ENCODE data around the gene SCAMP3. TPM values are rescaled to one million over a fixed set of nuclear protein-coding genes. Genes with fewer than 3 reads are reported as not detected.

SCAMP3 gene
- polyA plus RNA-seq, 1 donor from 2014 or later = 34.6 TPM

GRCh38 chr1:155300024-155300423 is 37.9 kb upstream of the SCAMP3 start:
- Histone ChIP-seq H3K9me2 (ENCODE audit: insufficient read depth, low read length) (no peaks in the 10 kb centered on the region), H3K79me2 (replicated peaks; ENCODE audit: insufficient read depth, low read length) (no peaks in the 10 kb centered on the region), H3K27ac (ENCODE audit: low read length) (no peak overlapping the region), H3K4me2 (ENCODE audit: low read length) (no peak overlapping the region), H2AFZ (ENCODE audit: low read depth, low read length) (no peak overlapping the region), H3F3A (ENCODE audit: insufficient read depth, low read length, poor library complexity, severe bottlenecking) (no peaks in the 10 kb centered on the region), H4K20me1 (ENCODE audit: insufficient read depth) (no peaks in the 10 kb centered on the region), H3K27me3 (ENCODE audit: insufficient read depth, low read depth, low read length) (peaks cover 12% of the 10 kb centered on the region), H3K4me3 (ENCODE audit: low read length) (no peak overlapping the region), H3K36me3 (ENCODE audit: insufficient read depth, low read length) (no peaks in the 10 kb centered on the region), H3K9me3 (ENCODE audit: low read length) (no peaks in the 10 kb centered on the region), H3K9ac (ENCODE audit: low read length) (no peak overlapping the region)
- TF ChIP-seq MXI1 (conservative IDR thresholded peaks at IDR 0.05; ENCODE audit: poor library complexity, severe bottlenecking) (no peak), RAD21 (conservative IDR thresholded peaks at IDR 0.05) (no peak), REST (IDR thresholded peaks at IDR 0.05; ENCODE audit: borderline replicate concordance) (no peak)

GRCh38 chr1:155297384-155297783 is 35.2 kb upstream of the SCAMP3 start:
- Histone ChIP-seq H3K9me3 (ENCODE audit: low read length) (no peaks in the 10 kb centered on the region), H3K9ac (ENCODE audit: low read length) (no peak overlapping the region), H3F3A (ENCODE audit: insufficient read depth, low read length, poor library complexity, severe bottlenecking) (no peaks in the 10 kb centered on the region), H3K79me2 (replicated peaks; ENCODE audit: insufficient read depth, low read length) (no peaks in the 10 kb centered on the region), H3K27me3 (ENCODE audit: insufficient read depth, low read depth, low read length) (peaks cover 27% of the 10 kb centered on the region), H3K27ac (ENCODE audit: low read length) (no peak overlapping the region), H3K4me2 (ENCODE audit: low read length) (no peak overlapping the region), H3K4me3 (ENCODE audit: low read length) (no peak overlapping the region), H3K36me3 (ENCODE audit: insufficient read depth, low read length) (no peaks in the 10 kb centered on the region), H3K9me2 (ENCODE audit: insufficient read depth, low read length) (no peaks in the 10 kb centered on the region), H4K20me1 (ENCODE audit: insufficient read depth) (no peaks in the 10 kb centered on the region), H2AFZ (ENCODE audit: low read depth, low read length) (no peak overlapping the region)
- TF ChIP-seq CTCF (IDR thresholded peaks at IDR 0.05; ENCODE audit: poor library complexity, severe bottlenecking) (no peak), SMC3 (conservative IDR thresholded peaks at IDR 0.05; ENCODE audit: poor library complexity) (no peak), POLR2AphosphoS5 (IDR thresholded peaks at IDR 0.05) (no peak), MXI1 (conservative IDR thresholded peaks at IDR 0.05; ENCODE audit: poor library complexity, severe bottlenecking) (no peak), REST (IDR thresholded peaks at IDR 0.05; ENCODE audit: borderline replicate concordance) (no peak), EZH2 (IDR thresholded peaks at IDR 0.05; ENCODE audit: borderline replicate concordance, insufficient read depth, low read length, poor library complexity, severe bottlenecking) (no peak), TAF1 (IDR thresholded peaks at IDR 0.05; ENCODE audit: low read depth) (no peak), RAD21 (conservative IDR thresholded peaks at IDR 0.05) (no peak), EP300 (conservative IDR thresholded peaks at IDR 0.05; ENCODE audit: poor library complexity, severe bottlenecking) (no peak)
